ENCODE results near the gene COMMD8.

COMMD8 gene

DNA sequence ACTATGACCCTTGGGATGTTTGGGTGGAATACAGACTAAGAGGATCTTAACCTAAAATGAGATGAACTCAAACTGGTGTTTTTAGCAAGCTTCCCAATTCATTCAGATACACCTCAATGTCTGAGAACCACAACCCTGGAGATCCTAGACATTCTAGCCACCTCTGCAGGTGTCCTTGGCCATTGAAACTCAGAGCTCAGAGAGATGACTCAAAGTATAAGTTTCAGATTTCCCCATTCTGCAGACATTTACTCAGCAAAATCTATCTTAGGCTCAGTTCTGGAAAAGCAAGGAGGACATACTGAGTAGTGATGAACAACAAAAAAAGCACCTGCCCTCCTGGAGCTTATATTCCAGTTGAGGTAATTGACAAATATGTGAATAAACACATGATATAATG lies 47.8 kb downstream of the COMMD8 start:
- H3K4me3 ChIP-seq (ENCODE audit: low read depth, low read length), result no peak overlapping the region
- H3K27me3 ChIP-seq (ENCODE audit: control insufficient read depth, insufficient read depth, low read length), result no peaks in the 10 kb centered on the region
- H3K79me2 ChIP-seq, result no peaks in the 10 kb centered on the region
- no peaks in the 10 kb centered on the region for H3K9me3 ChIP-seq (ENCODE audit: control insufficient read depth, low read length)
- H3K4me1 ChIP-seq, result peaks cover 2% of the 10 kb centered on the region
- H2AFZ ChIP-seq, result no peak overlapping the region
- H3K36me3 ChIP-seq (ENCODE audit: control insufficient read depth, insufficient read depth, low read length), result no peaks in the 10 kb centered on the region
- TF ChIP-seq, protein P1, sequence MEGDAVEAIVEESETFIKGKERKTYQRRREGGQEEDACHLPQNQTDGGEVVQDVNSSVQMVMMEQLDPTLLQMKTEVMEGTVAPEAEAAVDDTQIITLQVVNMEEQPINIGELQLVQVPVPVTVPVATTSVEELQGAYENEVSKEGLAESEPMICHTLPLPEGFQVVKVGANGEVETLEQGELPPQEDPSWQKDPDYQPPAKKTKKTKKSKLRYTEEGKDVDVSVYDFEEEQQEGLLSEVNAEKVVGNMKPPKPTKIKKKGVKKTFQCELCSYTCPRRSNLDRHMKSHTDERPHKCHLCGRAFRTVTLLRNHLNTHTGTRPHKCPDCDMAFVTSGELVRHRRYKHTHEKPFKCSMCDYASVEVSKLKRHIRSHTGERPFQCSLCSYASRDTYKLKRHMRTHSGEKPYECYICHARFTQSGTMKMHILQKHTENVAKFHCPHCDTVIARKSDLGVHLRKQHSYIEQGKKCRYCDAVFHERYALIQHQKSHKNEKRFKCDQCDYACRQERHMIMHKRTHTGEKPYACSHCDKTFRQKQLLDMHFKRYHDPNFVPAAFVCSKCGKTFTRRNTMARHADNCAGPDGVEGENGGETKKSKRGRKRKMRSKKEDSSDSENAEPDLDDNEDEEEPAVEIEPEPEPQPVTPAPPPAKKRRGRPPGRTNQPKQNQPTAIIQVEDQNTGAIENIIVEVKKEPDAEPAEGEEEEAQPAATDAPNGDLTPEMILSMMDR (IDR thresholded peaks at IDR 0.05), result no peak
- no peak overlapping the region for H3K27ac ChIP-seq
- H3K4me2 ChIP-seq (ENCODE audit: low read length), result no peak overlapping the region
- H3K9ac ChIP-seq, result no peak overlapping the region

DNA sequence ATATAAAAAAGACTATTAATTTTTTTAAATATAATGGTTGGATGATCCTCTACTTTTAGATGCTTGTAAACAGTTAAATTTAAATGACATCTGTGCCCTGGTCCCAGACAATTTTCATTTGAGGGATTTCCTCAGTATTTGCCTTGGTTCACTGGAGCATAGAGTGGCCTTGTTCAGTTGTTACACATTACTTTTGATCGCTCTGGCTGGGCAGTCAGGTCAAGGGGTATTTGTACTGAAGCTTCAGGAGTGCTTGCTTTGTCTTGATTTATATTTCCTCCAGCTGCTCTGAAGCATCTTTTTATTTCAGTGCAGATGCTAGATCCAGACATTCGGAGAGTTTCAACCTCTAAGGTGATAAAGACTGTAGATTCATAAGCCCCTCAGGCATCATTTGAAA lies 50.0 kb downstream of the COMMD8 start:
- no peak overlapping the region for H3K9ac ChIP-seq
- H2AFZ ChIP-seq, result peak overlapping the region; percentile 46
- no peaks in the 10 kb centered on the region for H3K9me3 ChIP-seq (ENCODE audit: control insufficient read depth, low read length)
- H3K36me3 ChIP-seq (ENCODE audit: control insufficient read depth, insufficient read depth, low read length), result no peaks in the 10 kb centered on the region
- TF ChIP-seq, protein P1 (IDR thresholded peaks at IDR 0.05), result no peak
- H3K79me2 ChIP-seq, result no peaks in the 10 kb centered on the region
- no peak overlapping the region for H3K27ac ChIP-seq
- no peak overlapping the region for H3K4me2 ChIP-seq (ENCODE audit: low read length)
- H3K4me1 ChIP-seq, result no peaks in the 10 kb centered on the region
- no peak overlapping the region for H3K4me3 ChIP-seq (ENCODE audit: low read depth, low read length)
- H3K27me3 ChIP-seq (ENCODE audit: control insufficient read depth, insufficient read depth, low read length), result no peaks in the 10 kb centered on the region

DNA sequence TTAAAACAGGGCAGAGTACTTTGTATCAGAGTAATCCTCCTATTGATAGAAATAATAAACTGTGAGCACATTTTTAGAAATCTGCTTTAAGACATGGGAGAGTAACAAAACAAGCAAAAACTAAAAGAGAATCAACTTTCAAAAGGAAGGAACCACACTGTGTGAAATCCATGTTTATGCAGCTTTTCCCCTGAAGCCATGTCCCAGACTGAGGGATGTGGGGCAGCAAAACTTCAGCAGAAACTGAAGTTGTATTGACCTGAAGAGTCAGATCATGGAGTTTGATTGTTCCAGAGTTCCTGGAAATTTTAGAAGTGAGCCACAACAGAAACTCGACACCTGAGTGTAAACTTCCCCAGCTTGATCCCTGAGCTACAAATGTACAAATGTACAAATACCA lies 53.2 kb downstream of the COMMD8 start:
- H3K79me2 ChIP-seq, result no peaks in the 10 kb centered on the region
- H3K9me3 ChIP-seq (ENCODE audit: control insufficient read depth, low read length), result no peaks in the 10 kb centered on the region
- H3K27me3 ChIP-seq (ENCODE audit: control insufficient read depth, insufficient read depth, low read length), result no peaks in the 10 kb centered on the region
- H2AFZ ChIP-seq, result no peak overlapping the region
- H3K4me3 ChIP-seq (ENCODE audit: low read depth, low read length), result no peak overlapping the region
- H3K4me1 ChIP-seq, result no peaks in the 10 kb centered on the region
- no peak overlapping the region for H3K27ac ChIP-seq
- no peaks in the 10 kb centered on the region for H3K36me3 ChIP-seq (ENCODE audit: control insufficient read depth, insufficient read depth, low read length)
- H3K4me2 ChIP-seq (ENCODE audit: low read length), result peak overlapping the region; percentile 32
- H3K9ac ChIP-seq, result no peak overlapping the region
- TF ChIP-seq, protein P1 (IDR thresholded peaks at IDR 0.05), result no peak

DNA sequence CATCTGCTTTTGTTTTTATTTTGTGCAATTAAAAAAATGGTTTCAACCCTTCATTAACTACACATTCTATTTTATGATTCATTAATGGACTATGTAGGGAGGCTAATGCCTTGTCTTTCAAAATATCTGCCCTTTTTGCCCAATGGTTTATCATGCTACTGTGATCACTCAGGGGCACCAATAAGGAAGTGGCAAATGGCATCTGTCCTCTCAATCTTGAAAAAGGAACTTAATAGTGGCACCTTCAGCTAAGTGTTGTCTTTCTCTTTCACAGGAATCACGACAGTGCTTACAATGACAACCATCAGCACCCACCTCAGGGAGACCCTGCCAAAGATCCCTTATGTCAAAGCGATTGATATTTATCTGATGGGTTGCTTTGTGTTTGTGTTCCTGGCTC lies 57.1 kb downstream of the COMMD8 start:
- Histone ChIP-seq H2AFZ (no peak overlapping the region), H3K4me3 (ENCODE audit: low read depth, low read length) (no peak overlapping the region), H3K9me3 (ENCODE audit: control insufficient read depth, low read length) (no peaks in the 10 kb centered on the region), H3K79me2 (no peaks in the 10 kb centered on the region), H3K4me2 (ENCODE audit: low read length) (no peak overlapping the region), H3K36me3 (ENCODE audit: control insufficient read depth, insufficient read depth, low read length) (no peaks in the 10 kb centered on the region), H3K27ac (no peak overlapping the region), H3K9ac (no peak overlapping the region), H3K27me3 (ENCODE audit: control insufficient read depth, insufficient read depth, low read length) (no peaks in the 10 kb centered on the region), H3K4me1 (no peaks in the 10 kb centered on the region)
- TF ChIP-seq, protein P1 (IDR thresholded peaks at IDR 0.05), result no peak

Measured in parathyroid adenoma (tissue), 2 donors.